Amygdala (tissue), 56 donors: ENCODE measurements around the gene RAI1.
"Not testable (repeated sequence)": the region's sequence is repeated elsewhere in the genome, so short reads cannot be mapped to it uniquely, and the experiment has no call there.

Source experiments
- DNase-seq, 56 donors: peaks; one replicate each; lab custom pipeline; 2025; lab: John Stamatoyannopoulos, UW

Gene RAI1

GRCh38 chr17:17664064-17664452 is 17.2 kb upstream of the RAI1 start:
- no peak for DNase-seq

- DNase-seq = no peak
These were observed 16.0 kb upstream of the RAI1 start for GRCh38 chr17:17665255-17665654.

GRCh38 chr17:17666111-17666714 is 15.0 kb upstream of the RAI1 start:
- no peak for DNase-seq

- DNase-seq = no peak
These were observed 14.0 kb upstream of the RAI1 start for GRCh38 chr17:17667231-17667630.

- DNase-seq = no peak
These were observed 13.3 kb upstream of the RAI1 start for GRCh38 chr17:17667947-17668346.

- no peak for DNase-seq
These were observed 12.9 kb upstream of the RAI1 start for GRCh38 chr17:17668358-17668757.

GRCh38 chr17:17668775-17669579 is 12.3 kb upstream of the RAI1 start:
- peak in 2 of 56 donors; percentile 8 to 25 for DNase-seq

- no peak for DNase-seq
These were observed 11.6 kb upstream of the RAI1 start for GRCh38 chr17:17669580-17670235.

GRCh38 chr17:17670701-17671305 is 10.5 kb upstream of the RAI1 start:
- DNase-seq = no peak

- DNase-seq = no peak
These were observed 9.7 kb upstream of the RAI1 start for GRCh38 chr17:17671369-17672129.

GRCh38 chr17:17672453-17673368 is 8.5 kb upstream of the RAI1 start:
- DNase-seq = peak in 2 of 56 donors; percentile 17 to 38

- no peak for DNase-seq
These were observed 5.8 kb upstream of the RAI1 start for GRCh38 chr17:17675416-17675815.

- DNase-seq = no peak
These were observed 5.2 kb upstream of the RAI1 start for GRCh38 chr17:17675925-17676534.

GRCh38 chr17:17676752-17677151 is 4.5 kb upstream of the RAI1 start:
- DNase-seq = no peak

- no peak for DNase-seq
These were observed 3.8 kb upstream of the RAI1 start for GRCh38 chr17:17677299-17678040.

GRCh38 chr17:17678063-17678699 is 3.1 kb upstream of the RAI1 start:
- not testable (repeated sequence) for DNase-seq

- no peak for DNase-seq
These were observed 2.0 kb upstream of the RAI1 start for GRCh38 chr17:17679243-17679642.

GRCh38 chr17:17679748-17680147 is 1.5 kb upstream of the RAI1 start:
- DNase-seq = no peak
